AG04449 (cell line): Measurements from ENCODE around the gene JADE3.

Experiments
- CTCF ChIA-PET: fragments of 350-600 bp; formaldehyde crosslinking; extraction: SDS; loops from one replicate; lab custom pipeline; 2021; ENCODE audit warnings: antibody characterized with exemption; lab: Yijun Ruan, JAX
- POLR2A ChIA-PET: fragments of 400-600, 350-600 bp; formaldehyde crosslinking; extraction: SDS; loops from one replicate; lab custom pipeline; 2020; ENCODE audit warnings: antibody characterized with exemption, inconsistent platforms; lab: Yijun Ruan, JAX
- DNase-seq: peaks from one replicate; pipeline ENCODE4 v3.0.0-alpha.2; 2010; ENCODE audit warnings: low read depth, low spot score
- H3K4me3 ChIP-seq: 2 replicates; pipeline ENCODE4 v1.5.1; 2011; ENCODE audit warnings: low read depth, mild to moderate bottlenecking, control low read depth, low read length
- TF ChIP-seq, protein P1 (sequence below): IDR thresholded peaks from one replicate; pipeline ENCODE4 v1.5.1; 2011; ENCODE audit warnings: mild to moderate bottlenecking, moderate library complexity, low read length, control low read depth, inconsistent platforms; ENCODE audit not compliant: insufficient read depth; ENCODE audit errors: missing control alignments

JADE3 gene

DNA sequence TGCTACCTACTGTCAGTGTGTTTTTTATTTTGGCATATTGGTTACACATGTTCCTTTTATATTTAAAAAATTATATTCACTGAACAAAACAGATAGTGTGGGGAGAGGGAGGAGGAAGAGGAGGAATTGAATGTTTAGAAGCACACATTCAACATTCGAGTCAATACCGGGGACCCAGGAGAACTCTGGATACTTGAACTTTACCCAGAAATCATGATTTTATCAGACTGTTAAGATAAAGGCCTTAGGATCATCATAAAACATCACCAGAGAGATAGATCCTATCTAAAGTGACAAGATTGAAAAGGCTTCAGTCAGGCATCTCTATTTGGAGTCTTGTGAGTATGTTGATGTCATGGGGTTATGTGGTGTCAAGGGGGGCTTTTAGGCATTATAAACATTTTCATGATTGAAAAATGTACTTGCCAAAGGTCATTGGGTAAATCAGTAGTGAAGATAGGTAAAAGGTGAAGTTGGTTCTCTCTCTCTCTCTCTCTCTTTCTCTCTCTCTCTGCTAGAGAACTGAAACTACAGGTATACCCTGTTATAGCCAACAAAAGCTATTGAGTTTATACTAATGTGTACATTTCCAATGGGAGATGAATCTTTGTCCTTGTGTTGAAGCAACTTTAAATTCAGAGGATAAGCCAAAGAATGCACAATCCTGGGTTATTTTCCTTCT lies 149.2 kb downstream of the JADE3 start:
- CTCF ChIA-PET = no interaction called here
- no peak for DNase-seq
- TF ChIP-seq, protein P1, sequence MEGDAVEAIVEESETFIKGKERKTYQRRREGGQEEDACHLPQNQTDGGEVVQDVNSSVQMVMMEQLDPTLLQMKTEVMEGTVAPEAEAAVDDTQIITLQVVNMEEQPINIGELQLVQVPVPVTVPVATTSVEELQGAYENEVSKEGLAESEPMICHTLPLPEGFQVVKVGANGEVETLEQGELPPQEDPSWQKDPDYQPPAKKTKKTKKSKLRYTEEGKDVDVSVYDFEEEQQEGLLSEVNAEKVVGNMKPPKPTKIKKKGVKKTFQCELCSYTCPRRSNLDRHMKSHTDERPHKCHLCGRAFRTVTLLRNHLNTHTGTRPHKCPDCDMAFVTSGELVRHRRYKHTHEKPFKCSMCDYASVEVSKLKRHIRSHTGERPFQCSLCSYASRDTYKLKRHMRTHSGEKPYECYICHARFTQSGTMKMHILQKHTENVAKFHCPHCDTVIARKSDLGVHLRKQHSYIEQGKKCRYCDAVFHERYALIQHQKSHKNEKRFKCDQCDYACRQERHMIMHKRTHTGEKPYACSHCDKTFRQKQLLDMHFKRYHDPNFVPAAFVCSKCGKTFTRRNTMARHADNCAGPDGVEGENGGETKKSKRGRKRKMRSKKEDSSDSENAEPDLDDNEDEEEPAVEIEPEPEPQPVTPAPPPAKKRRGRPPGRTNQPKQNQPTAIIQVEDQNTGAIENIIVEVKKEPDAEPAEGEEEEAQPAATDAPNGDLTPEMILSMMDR = no peak
- POLR2A ChIA-PET = no interaction called here
- H3K4me3 ChIP-seq = no peak overlapping the region

DNA sequence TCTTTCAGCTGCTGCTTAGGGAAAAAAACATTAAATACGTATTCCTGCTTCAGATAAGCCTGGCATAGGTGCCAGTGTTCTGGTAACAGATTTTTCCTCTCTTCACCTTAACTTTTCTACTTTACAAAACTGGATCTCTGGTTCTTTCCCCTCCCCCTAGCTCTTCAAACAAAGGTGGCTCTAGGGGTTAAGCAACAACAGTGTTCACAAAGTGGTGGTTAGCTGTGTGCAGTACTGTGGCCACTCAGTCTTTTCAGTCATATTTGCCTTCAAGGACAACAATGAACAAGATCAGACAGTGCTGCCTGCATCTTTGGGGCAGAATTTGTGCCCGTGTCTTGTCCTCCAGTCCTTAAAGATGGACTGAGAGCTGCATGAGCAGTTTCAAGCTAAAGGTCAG lies 151.0 kb downstream of the JADE3 start:
- POLR2A ChIA-PET = no interaction called here
- no peak overlapping the region for H3K4me3 ChIP-seq
- CTCF ChIA-PET = no interaction called here
- TF ChIP-seq, protein P1 = no peak
- DNase-seq = no peak

DNA sequence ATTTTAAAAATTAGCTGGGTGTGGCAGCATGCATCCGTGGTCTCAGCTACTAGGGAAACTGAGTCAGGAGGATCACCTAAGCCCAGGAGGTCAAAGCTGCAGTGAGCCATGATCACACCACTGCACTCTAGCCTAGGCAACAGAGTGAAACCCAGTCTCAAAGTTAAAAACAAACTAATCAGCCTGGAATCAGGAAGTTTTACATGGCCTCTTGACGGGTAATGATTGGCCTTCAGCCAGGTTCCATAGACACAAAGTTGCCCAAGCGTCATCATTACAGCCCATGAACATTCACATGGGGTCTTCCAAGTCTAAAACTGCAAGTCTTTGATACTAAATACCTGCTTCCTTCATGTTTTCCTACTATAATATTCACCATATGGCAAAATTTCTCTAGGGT lies 156.0 kb downstream of the JADE3 start:
- no peak overlapping the region for H3K4me3 ChIP-seq
- TF ChIP-seq, protein P1 = no peak
- DNase-seq = no peak
- ChIA-PET CTCF (no interaction called here), POLR2A (no interaction called here)

DNA sequence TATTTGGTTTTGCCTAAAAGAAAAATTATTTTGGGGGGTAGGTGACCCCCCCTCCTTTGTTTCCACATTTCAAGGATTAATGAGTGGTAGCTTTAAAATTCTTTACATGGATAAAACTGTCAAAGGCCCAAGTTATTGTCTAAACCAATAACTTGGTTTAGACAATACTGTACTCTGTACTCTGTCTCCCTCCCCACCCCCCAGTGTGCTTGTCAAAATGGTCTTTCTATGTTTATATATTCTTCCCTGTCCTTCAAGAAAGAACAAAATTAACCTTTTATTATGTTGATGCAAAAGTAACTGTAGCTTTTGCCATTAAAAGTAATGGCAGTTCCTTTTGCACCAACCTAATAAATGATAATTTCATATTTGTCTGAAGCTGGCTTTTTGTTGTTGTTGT lies 156.5 kb downstream of the JADE3 start:
- POLR2A ChIA-PET = no interaction called here
- CTCF ChIA-PET = no interaction called here
- no peak overlapping the region for H3K4me3 ChIP-seq
- TF ChIP-seq, protein P1 = no peak
- DNase-seq = no peak

DNA sequence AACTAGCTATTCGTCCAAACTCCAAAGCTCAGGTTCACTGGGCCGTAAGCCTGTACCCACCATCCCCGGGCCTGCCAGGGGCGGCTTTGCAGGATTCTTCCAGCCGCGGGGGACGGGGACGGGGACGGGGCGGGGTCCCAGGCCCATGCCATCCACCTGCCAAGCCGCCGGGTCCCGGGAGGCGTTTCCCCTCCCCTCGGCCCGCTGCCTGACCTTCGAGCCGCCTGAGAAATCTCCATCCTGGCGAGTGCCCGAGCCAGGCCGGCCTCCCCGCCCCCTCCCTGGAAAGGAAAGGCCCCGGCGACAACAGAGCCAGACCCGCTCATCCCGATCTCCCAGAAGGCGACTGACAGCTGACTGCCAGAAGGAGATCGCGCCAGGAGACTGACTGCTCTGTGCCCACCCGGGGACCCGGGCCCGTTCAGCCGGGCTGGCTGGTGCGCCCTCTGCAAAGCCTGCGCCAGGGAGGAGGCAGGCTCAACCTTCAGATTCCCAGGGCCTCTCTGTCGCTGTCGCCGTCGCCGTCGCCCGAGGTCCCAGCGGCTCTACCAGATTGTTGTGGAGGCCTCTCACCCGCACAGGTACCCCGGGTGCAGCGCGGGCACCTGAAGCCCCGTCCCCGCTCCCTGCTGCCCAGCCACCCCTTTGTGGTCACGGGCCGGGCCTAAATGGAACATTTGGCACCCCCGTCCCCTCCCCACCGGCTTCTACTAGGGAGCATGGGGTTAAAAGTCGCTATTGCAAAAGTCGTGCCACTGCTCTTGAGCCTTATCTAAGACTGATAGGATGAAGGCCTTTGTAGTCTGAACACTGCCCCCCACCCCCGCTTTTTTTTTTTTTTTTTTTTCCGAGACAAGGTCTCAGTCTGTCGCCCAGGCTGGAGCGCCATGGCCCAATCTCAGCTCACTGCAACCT lies 166.2 kb downstream of the JADE3 start, which contains the start of gene RGN:
Gene RGN, plus strand, starts transcription at position 315 of the 915 bp plus-strand sequence. CDS start 2,702 bp downstream, outside the sequence.
- DNase-seq = no peak
- TF ChIP-seq, protein P1 = no peak
- ChIA-PET POLR2A (no interaction called here), CTCF (interaction anchor here (1.4 kb wide), 1 partner anchor 14 kb away, joined by 6 read pairs; no protein-coding TSS in a partner anchor)
- peak within 1 kb of the TSS; percentile 15; the same call in 1 of the 2 replicates for H3K4me3 ChIP-seq
